Transverse colon (tissue), 4 donors: ENCODE data around the gene RETN. TPM values are rescaled to one million over a fixed set of nuclear protein-coding genes. Genes with fewer than 3 reads are reported as not detected.

Source experiments
- DNase-seq: peaks from one replicate; pipeline ENCODE4 v3.0.0-alpha.2; 2019
- H3K27ac ChIP-seq, 4 donors: fragments of 200-600 bp; sonication (generic); 2 replicates each; pipeline ENCODE4 v1.5.1; 2016 to 2018; ENCODE audit warnings: inconsistent platforms in 4 of 4
- H3K27me3 ChIP-seq: fragments of 200-600 bp; sonication (generic); 2 replicates; pipeline ENCODE4 v1.5.1; 2017; ENCODE audit warnings: inconsistent platforms
- H3K36me3 ChIP-seq, 4 donors: fragments of 200-600 bp; sonication (generic); 2 replicates each; pipeline ENCODE4 v1.5.1; 2017 to 2019; ENCODE audit warnings: inconsistent platforms in 4 of 4
- H3K4me1 ChIP-seq, 4 donors: fragments of 200-600 bp; sonication (generic); 2 replicates each; pipeline ENCODE4 v1.5.1; 2017 to 2020; ENCODE audit warnings: inconsistent platforms in 4 of 4
- H3K4me3 ChIP-seq, 4 donors: fragments of 200-600 bp; sonication (generic); 1 replicate in 1 of 4; 2 replicates in 3 of 4; pipeline versions ENCODE4 v1.5.1 to v1.6.1; 2017 to 2019; ENCODE audit warnings: inconsistent platforms in 4 of 4
- H3K9me3 ChIP-seq, 2 donors: fragments of 200-600 bp; sonication (generic); 2 replicates each; pipeline ENCODE4 v1.5.1; 2017 to 2019; ENCODE audit warnings: inconsistent platforms in 2 of 2
- CTCF ChIP-seq, 5 experiments: fragments of 200-600 bp in 3 of 5; fragments of 450-650 bp in 2 of 5; sonication (generic) in 3 of 5; IDR thresholded peaks; 1 replicate in 2 of 5; 2 replicates in 3 of 5; pipeline ENCODE4 v1.5.1; 2016 to 2017; ENCODE audit warnings: antibody characterized with exemption in 5 of 5, inconsistent platforms in 3 of 5, mild to moderate bottlenecking in 2 of 5, moderate library complexity in 1 of 5
- EP300 ChIP-seq: sonication (generic); formaldehyde crosslinking; IDR thresholded peaks from one replicate; pipeline ENCODE4 v1.6.1; 2017; ENCODE audit warnings: antibody characterized with exemption, low read depth
- POLR2A ChIP-seq: fragments of 450-650 bp; IDR thresholded peaks from one replicate; pipeline ENCODE4 v1.6.1; 2016; ENCODE audit warnings: antibody characterized with exemption, mild to moderate bottlenecking, moderate library complexity
- POLR2AphosphoS5 ChIP-seq, 3 donors: sonication (generic); formaldehyde crosslinking; IDR thresholded peaks; one replicate each; pipeline ENCODE4 v1.6.1; 2016; ENCODE audit warnings: antibody characterized with exemption in 3 of 3
- WGBS, 2 donors: methylation state at CpG; one replicate each; pipeline ENCODE4 v1.1.5; 2018; ENCODE audit warnings: low coverage in 1 of 2; 5-methylcytosine and 5-hydroxymethylcytosine counted together
- in situ Hi-C, 4 donors: fragments of 200-750 bp; cut with MboI; loops; one replicate each; pipeline versions ENCODE4 v1.15.0 to v1.15.1; 2017; ENCODE audit warnings: low sequenced_read_pairs in 3 of 4, low pct_ligation_motif_present in 1 of 4, low pct_unique_long_range_greater_than_20kb in 1 of 4
- intact Hi-C: fragments of 100-400 bp; cut with DNase I; formaldehyde crosslinking; loops from one replicate; pipeline ENCODE4 v1.15.1; 2023; ENCODE audit warnings: low total_unique reads
- total RNA-seq, 4 donors: library from RNA; depleted of rRNA; stranded (reverse); fragments of >200 nt; gene quantifications; one replicate each; pipeline ENCODE4 v1.1.0, GENCODE V29; 2016

The RETN gene
- total RNA-seq, 4 donors from 2014 or later, result not detected

GRCh38 chr19:7685546-7686445 lies 16.9 kb downstream of the RETN start:
- intact Hi-C loops (loop anchor here (10.0 kb wide), 1 partner anchor 591 kb away; no protein-coding TSS in a partner anchor), in situ Hi-C loops (loop anchor here in 1 of 4 donors (10.0 kb wide), 1 partner anchor 121 kb away; no protein-coding TSS in a partner anchor)
- Histone ChIP-seq H3K4me3 (no peak overlapping the region), H3K36me3 (no peaks in the 10 kb centered on the region), H3K27me3 (no peaks in the 10 kb centered on the region), H3K27ac (no peak overlapping the region), H3K9me3 (no peaks in the 10 kb centered on the region), H3K4me1 (peaks cover 0 to 14% (median 7%) of the 10 kb centered on the region in 4 donors)
- TF ChIP-seq CTCF (IDR thresholded peaks at IDR 0.05), result no peak
- TF ChIP-seq EP300, result no peak
- TF ChIP-seq POLR2AphosphoS5 (IDR thresholded peaks at IDR 0.05), result no peak
- no peak for TF ChIP-seq POLR2A
- no peak for DNase-seq
- WGBS, 2 donors, result 62 to 100% methylated on average over 1 to 19 of the region's 19 CpGs

DNA sequence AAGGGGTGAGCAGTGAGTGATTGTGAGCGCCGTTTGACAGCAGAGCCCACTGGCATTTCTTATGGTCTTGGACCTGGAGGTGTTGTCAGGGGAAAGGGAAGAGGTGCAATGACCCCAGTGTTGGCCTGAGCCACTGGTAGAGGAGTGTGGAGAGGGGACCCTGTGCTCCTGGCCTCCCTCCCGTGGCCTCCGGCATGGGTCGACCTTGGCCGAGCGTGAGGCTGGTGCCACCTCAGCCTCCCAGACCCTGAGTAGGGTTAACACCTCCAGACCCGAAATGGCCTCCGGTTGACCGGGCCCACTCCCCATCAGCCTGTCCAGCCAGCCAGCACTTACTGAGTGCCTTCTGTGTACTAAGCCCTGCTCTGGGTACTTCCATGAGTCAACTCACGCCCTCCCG lies 18.3 kb downstream of the RETN start:
- H3K27ac ChIP-seq, result no peak overlapping the region
- WGBS, 2 donors, result 90% methylated on average over 12 of the region's 12 CpGs; no CpG with 5 or more reads in 1 of the 2 donors
- no peak for DNase-seq
- H3K36me3 ChIP-seq, result no peaks in the 10 kb centered on the region
- no peak for TF ChIP-seq POLR2A
- no peak for TF ChIP-seq CTCF (IDR thresholded peaks at IDR 0.05)
- TF ChIP-seq POLR2AphosphoS5 (IDR thresholded peaks at IDR 0.05), result no peak
- TF ChIP-seq EP300, result no peak
- in situ Hi-C loops, result loop anchor here in 1 of 4 donors (10.0 kb wide), 1 partner anchor 122 kb away; no protein-coding TSS in a partner anchor
- peaks cover 0 to 4% (median under 1%) of the 10 kb centered on the region in 4 donors for H3K4me1 ChIP-seq
- intact Hi-C loops, result loop anchor here (10.0 kb wide), 1 partner anchor 592 kb away; no protein-coding TSS in a partner anchor
- no peaks in the 10 kb centered on the region for H3K27me3 ChIP-seq
- H3K4me3 ChIP-seq, result no peak overlapping the region
- no peaks in the 10 kb centered on the region for H3K9me3 ChIP-seq

- Histone ChIP-seq H3K4me3 (no peak overlapping the region), H3K36me3 (no peaks in the 10 kb centered on the region), H3K27ac (no peak overlapping the region), H3K4me1 (no peaks in the 10 kb centered on the region), H3K27me3 (no peaks in the 10 kb centered on the region), H3K9me3 (no peaks in the 10 kb centered on the region)
- DNase-seq, result no peak
- intact Hi-C loops, result loop anchor here (10.0 kb wide), 1 partner anchor 594 kb away; no protein-coding TSS in a partner anchor
- in situ Hi-C loops, result loop anchor here in 1 of 4 donors (10.0 kb wide), 1 partner anchor 124 kb away; no protein-coding TSS in a partner anchor
- no peak for TF ChIP-seq EP300
- WGBS, 2 donors, result 47% methylated on average over 14 of the region's 23 CpGs; no CpG with 5 or more reads in 1 of the 2 donors
Observed at GRCh38 chr19:7689165-7689564, 20.3 kb downstream of the RETN start.

DNA sequence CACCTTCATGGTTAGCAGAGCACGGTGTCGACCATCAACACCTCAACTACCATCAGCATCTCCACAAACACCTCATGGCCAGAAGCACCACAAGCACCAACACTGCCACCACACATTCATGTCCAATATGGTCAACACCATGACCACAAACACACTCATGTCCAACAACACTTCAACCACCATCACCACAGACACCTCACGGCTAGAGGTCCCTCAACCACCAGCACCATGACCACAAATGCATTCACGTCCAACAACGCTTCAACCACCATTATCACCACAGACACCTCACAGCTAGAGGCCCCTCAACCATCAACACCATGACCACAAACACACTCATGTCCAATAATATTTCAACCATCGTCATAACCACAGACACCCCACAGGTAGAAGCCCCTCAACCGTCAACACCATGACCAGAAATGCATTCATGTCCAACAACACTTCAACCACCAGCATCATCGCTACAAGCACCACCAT lies 22.0 kb downstream of the RETN start:
- intact Hi-C loops (no loop called here), in situ Hi-C loops (no loop called here)
- Histone ChIP-seq H3K27ac (no peak overlapping the region), H3K9me3 (no peaks in the 10 kb centered on the region), H3K4me1 (no peaks in the 10 kb centered on the region), H3K27me3 (no peaks in the 10 kb centered on the region), H3K4me3 (no peak overlapping the region), H3K36me3 (no peaks in the 10 kb centered on the region)
- DNase-seq, result no peak
- TF ChIP-seq EP300, result no peak
- TF ChIP-seq POLR2AphosphoS5 (IDR thresholded peaks at IDR 0.05), result no peak
- no peak for TF ChIP-seq CTCF (IDR thresholded peaks at IDR 0.05)
- TF ChIP-seq POLR2A, result no peak
- WGBS, 2 donors, result 43 to 82% methylated on average over 4 to 8 of the region's 8 CpGs
